Neural progenitor cell (in vitro differentiated cells): ENCODE data around the gene NSUN7. TPM values are rescaled to one million over a fixed set of nuclear protein-coding genes. Genes with fewer than 3 reads are reported as not detected.

ENCODE experiments used
- DNase-seq: peaks from one replicate; pipeline ENCODE4 v3.0.0-alpha.2; 2016; ENCODE audit warnings: low spot score
- H2AFZ ChIP-seq: fragments of 200-600 bp; sonication (generic); replicated peaks from 2 replicates; pipeline ENCODE4 v1.6.1; 2016; ENCODE audit warnings: antibody characterized with exemption
- H3F3A ChIP-seq: fragments of 200-600 bp; sonication (generic); 2 replicates; pipeline ENCODE4 v1.6.1; 2016; ENCODE audit warnings: antibody characterized with exemption, low read depth
- H3K27ac ChIP-seq: fragments of 200-600 bp; sonication (generic); 2 replicates; pipeline ENCODE4 v1.5.1; 2016; ENCODE audit warnings: mild to moderate bottlenecking
- H3K27me3 ChIP-seq: fragments of 200-600 bp; sonication (generic); 2 replicates; pipeline ENCODE4 v1.6.1; 2016; ENCODE audit warnings: mild to moderate bottlenecking, moderate library complexity
- H3K36me3 ChIP-seq: fragments of 200-600 bp; sonication (generic); 2 replicates; pipeline ENCODE4 v1.5.1; 2016
- H3K4me1 ChIP-seq: fragments of 200-600 bp; sonication (generic); 2 replicates; pipeline ENCODE4 v1.6.1; 2016; ENCODE audit warnings: mixed run types
- H3K4me2 ChIP-seq: fragments of 200-600 bp; sonication (generic); 2 replicates; pipeline ENCODE4 v1.6.1; 2016
- H3K4me3 ChIP-seq: fragments of 200-600 bp; sonication (generic); 2 replicates; pipeline ENCODE4 v1.5.1; 2016
- H3K79me2 ChIP-seq: fragments of 200-600 bp; sonication (generic); 2 replicates; pipeline ENCODE4 v1.6.1; 2016; ENCODE audit warnings: low read depth
- H3K9ac ChIP-seq: fragments of 200-600 bp; sonication (generic); 2 replicates; pipeline ENCODE4 v1.6.1; 2016
- H3K9me3 ChIP-seq: fragments of 200-600 bp; sonication (generic); 2 replicates; pipeline ENCODE4 v1.5.1; 2016; ENCODE audit warnings: low read depth
- H4K20me1 ChIP-seq: fragments of 200-600 bp; sonication (generic); 2 replicates; pipeline ENCODE4 v1.6.1; 2016; ENCODE audit warnings: low read depth
- H3K27ac Mint-ChIP-seq: 3 replicates; pipeline ENCODE4 v1.8.0; 2021; ENCODE audit warnings: mixed read lengths
- H3K27me3 Mint-ChIP-seq: 2 replicates; pipeline ENCODE4 v1.8.0; 2022; ENCODE audit warnings: low read depth, mild to moderate bottlenecking, inconsistent platforms, moderate library complexity, mixed read lengths; ENCODE audit not compliant: insufficient read depth
- H3K36me3 Mint-ChIP-seq: 3 replicates; pipeline ENCODE4 v1.8.0; 2021; ENCODE audit warnings: mixed read lengths
- H3K4me1 Mint-ChIP-seq: 3 replicates; pipeline ENCODE4 v1.8.0; 2021; ENCODE audit warnings: mixed read lengths
- H3K4me3 Mint-ChIP-seq: 3 replicates; pipeline ENCODE4 v1.8.0; 2021; ENCODE audit warnings: mild to moderate bottlenecking, moderate library complexity, mixed read lengths
- H3K9me3 Mint-ChIP-seq: 3 replicates; pipeline ENCODE4 v1.8.0; 2020; ENCODE audit warnings: mixed read lengths
- CTCF ChIP-seq: fragments of 200-600 bp; sonication (generic); IDR thresholded peaks from 2 replicates; pipeline ENCODE4 v1.5.1; 2017; ENCODE audit warnings: antibody characterized with exemption, mild to moderate bottlenecking
- EZH2 ChIP-seq: fragments of 200-600 bp; sonication (generic); IDR thresholded peaks from 2 replicates; pipeline ENCODE4 v1.6.1; 2017; ENCODE audit warnings: antibody characterized with exemption, mild to moderate bottlenecking, moderate library complexity
- EZH2phosphoT487 ChIP-seq: fragments of 200-600 bp; sonication (generic); IDR thresholded peaks from 2 replicates; pipeline ENCODE4 v1.6.1; 2017; ENCODE audit warnings: antibody characterized with exemption
- total RNA-seq: library from RNA; depleted of rRNA; stranded (reverse); fragments of >200 nt; gene quantifications from 2 replicates; pipeline ENCODE4 v1.2.3, GENCODE V29; 2015; ENCODE audit warnings: low replicate concordance

NSUN7 gene
- total RNA-seq, 1 donor from 2014 or later: 37.4 TPM

- H3K4me2 ChIP-seq: peak overlapping the region; percentile 63
- peak overlapping the region; percentile 80 for H3K27ac Mint-ChIP-seq
These were observed 31.2 kb upstream of the NSUN7 start for GRCh38 chr4:40718586-40718985.

GRCh38 chr4:40719008-40719623, 30.6 kb upstream of the NSUN7 start:
- H3K4me1 Mint-ChIP-seq: peaks cover 21% of the 10 kb centered on the region
- Histone ChIP-seq H3F3A (peaks cover 27% of the 10 kb centered on the region), H3K36me3 (no peaks in the 10 kb centered on the region), H3K9ac (no peak overlapping the region), H3K27ac (peak overlapping the region; percentile 34), H3K79me2 (no peaks in the 10 kb centered on the region), H3K9me3 (no peaks in the 10 kb centered on the region), H3K4me3 (peak overlapping the region; percentile 30), H2AFZ (no peak overlapping the region), H3K4me1 (peaks cover 34% of the 10 kb centered on the region), H3K4me2 (peak overlapping the region; percentile 63), H3K27me3 (no peaks in the 10 kb centered on the region), H4K20me1 (no peaks in the 10 kb centered on the region)
- H3K36me3 Mint-ChIP-seq: no peaks in the 10 kb centered on the region
- H3K27me3 Mint-ChIP-seq: no peaks in the 10 kb centered on the region
- no peak overlapping the region for H3K27ac Mint-ChIP-seq
- peak; percentile 69 for DNase-seq
- no peak overlapping the region for H3K4me3 Mint-ChIP-seq
- no peaks in the 10 kb centered on the region for H3K9me3 Mint-ChIP-seq
- peak; percentile 56 for TF ChIP-seq CTCF
- TF ChIP-seq EZH2: no peak

More at GRCh38 chr4:40718586-40718985, 31.2 kb upstream of the NSUN7 start:
- Histone ChIP-seq H3K36me3 (no peaks in the 10 kb centered on the region), H3K4me1 (peaks cover 34% of the 10 kb centered on the region), H3K9me3 (no peaks in the 10 kb centered on the region), H3F3A (peaks cover 27% of the 10 kb centered on the region), H2AFZ (no peak overlapping the region), H3K79me2 (no peaks in the 10 kb centered on the region), H4K20me1 (no peaks in the 10 kb centered on the region), H3K4me3 (peak overlapping the region; percentile 30), H3K27me3 (no peaks in the 10 kb centered on the region), H3K9ac (no peak overlapping the region), H3K27ac (peak overlapping the region; percentile 76)
- Mint-ChIP-seq H3K9me3 (no peaks in the 10 kb centered on the region), H3K36me3 (no peaks in the 10 kb centered on the region), H3K4me3 (no peak overlapping the region), H3K27me3 (no peaks in the 10 kb centered on the region), H3K4me1 (peaks cover 21% of the 10 kb centered on the region)
- TF ChIP-seq CTCF: no peak
- no peak for TF ChIP-seq EZH2phosphoT487
- no peak for TF ChIP-seq EZH2
- peak; percentile 90 for DNase-seq

GRCh38 chr4:40720351-40720750, 29.4 kb upstream of the NSUN7 start:
- DNase-seq: no peak
- Histone ChIP-seq H3K36me3 (no peaks in the 10 kb centered on the region), H3K27ac (no peak overlapping the region), H3K9ac (no peak overlapping the region), H2AFZ (peak overlapping the region; percentile 35), H3K27me3 (no peaks in the 10 kb centered on the region), H4K20me1 (no peaks in the 10 kb centered on the region), H3K79me2 (no peaks in the 10 kb centered on the region), H3K4me3 (no peak overlapping the region), H3K4me2 (no peak overlapping the region), H3F3A (peaks cover 27% of the 10 kb centered on the region), H3K9me3 (no peaks in the 10 kb centered on the region), H3K4me1 (peaks cover 31% of the 10 kb centered on the region)
- Mint-ChIP-seq H3K4me3 (no peak overlapping the region), H3K27me3 (no peaks in the 10 kb centered on the region), H3K4me1 (peaks cover 21% of the 10 kb centered on the region), H3K27ac (no peak overlapping the region), H3K9me3 (no peaks in the 10 kb centered on the region), H3K36me3 (no peaks in the 10 kb centered on the region)
- TF ChIP-seq EZH2 (no peak), EZH2phosphoT487 (no peak), CTCF (no peak)
